Hypothalamus (tissue), 51 donors: ENCODE results near the gene PECR.
"Not testable (repeated sequence)": the region's sequence is repeated elsewhere in the genome, so short reads cannot be mapped to it uniquely, and the experiment has no call there.

ENCODE experiments used
- DNase-seq, 51 donors: peaks; one replicate each; lab custom pipeline; 2025; lab: John Stamatoyannopoulos, UW

The PECR gene

DNA sequence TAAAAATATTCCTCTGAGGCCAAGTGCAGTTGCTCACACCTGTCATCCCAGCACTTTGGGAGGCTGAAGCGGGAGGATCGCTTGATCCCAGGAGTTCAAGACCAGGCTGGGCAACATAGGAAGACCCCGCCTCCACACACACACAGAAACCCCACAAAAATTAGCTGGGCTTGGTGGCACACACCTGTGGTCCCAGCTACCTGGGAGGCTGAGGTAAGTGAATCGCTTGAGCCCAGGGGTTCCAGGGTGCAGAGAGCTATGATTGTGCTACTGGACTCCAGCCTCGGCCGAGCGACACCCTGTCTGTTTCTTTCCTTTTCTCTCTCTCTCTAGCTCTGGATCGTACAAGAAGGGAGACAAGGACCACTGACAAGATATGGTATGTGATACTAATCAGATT, 25.7 kb upstream of the PECR start:
- no peak for DNase-seq

- DNase-seq: peak in 2 of 51 donors; percentile 19 to 23
Observed at GRCh38 chr2:216104691-216105090, 23.1 kb upstream of the PECR start.

- DNase-seq: no peak
Observed at GRCh38 chr2:216103213-216103612, 21.6 kb upstream of the PECR start.

GRCh38 chr2:216101109-216101508, 19.5 kb upstream of the PECR start:
- DNase-seq: no peak

DNA sequence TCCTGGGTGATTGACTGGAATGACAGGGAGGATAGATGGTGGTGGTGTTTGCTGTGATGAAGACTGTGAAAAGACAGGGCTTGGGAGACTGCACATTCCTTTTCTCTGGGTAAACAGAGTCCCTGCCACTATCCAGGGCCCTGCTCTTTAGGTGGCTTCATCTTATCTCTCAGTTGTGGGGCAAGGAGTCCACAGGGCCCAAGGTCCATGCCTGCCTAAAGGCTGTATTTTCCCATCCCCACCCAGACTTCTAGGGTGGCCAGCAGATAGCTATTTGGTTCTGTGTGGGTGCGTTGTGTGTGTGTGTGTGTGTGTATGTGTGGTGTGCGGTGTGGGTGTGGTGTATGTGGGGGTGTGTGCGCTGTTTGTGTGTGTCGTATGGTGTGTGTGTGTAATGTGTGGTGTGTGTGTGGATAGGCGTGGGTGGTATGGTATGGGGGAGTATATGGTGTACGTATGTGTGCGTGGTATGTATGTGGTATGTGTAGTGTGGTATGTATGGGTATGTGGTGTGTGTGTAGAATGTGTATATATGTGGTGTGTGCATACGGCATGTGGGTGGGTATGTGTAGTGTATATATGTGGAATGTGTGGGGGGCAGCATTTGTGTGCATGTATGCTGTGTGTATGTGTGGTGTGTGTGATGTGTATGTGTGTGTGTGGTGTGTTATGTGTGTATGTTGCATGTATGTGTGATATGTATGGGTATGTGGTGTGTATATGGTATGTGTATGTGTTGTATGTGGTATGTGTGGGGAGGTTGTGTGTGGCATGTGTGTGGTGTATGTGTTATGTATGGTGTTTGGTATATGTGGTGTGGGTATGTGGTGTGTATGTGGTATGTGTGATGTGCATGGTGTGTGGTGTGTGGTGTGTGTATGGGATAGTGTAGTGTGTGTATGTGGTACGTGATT, 17.1 kb upstream of the PECR start:
- no peak for DNase-seq

DNA sequence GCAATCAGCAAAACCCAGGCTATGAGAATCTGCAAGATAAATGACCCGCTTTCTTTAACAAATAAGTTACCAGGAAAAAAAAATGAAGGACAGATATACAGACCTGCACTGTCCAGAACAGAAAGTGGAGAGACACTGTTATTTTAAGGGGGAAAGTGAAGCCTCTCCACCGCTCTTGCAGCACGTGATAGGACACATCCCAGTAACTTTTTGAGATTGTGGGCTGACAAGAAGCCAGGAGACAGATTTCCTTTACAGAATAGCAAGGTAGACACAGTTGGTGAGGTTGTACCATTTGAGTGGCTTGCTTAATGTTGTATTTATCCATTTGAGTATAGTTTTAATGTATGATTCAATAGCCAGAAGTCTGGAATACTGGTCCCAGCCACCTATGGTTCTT, 13.1 kb upstream of the PECR start:
- no peak for DNase-seq

GRCh38 chr2:216092646-216093045, 11.0 kb upstream of the PECR start:
- no peak for DNase-seq

DNA sequence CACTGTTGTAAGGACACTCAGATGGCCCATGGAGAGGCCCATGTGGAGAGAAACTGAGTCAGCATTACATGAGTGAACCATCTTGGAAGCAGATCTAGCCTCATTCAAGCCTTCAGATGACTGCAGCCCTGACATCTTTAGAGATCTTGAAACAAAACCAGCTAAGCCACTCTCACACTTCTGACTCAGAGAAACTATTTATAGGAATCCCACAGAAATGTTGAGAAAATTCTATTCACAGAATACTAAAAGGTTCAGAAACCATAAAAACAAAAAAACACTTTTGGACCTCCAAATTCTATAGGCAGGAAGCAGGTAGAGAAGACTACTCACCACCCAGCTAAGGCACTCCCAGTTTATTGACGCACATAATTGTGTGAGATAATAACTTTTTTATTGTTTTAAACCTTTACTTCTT, 8.8 kb upstream of the PECR start:
- DNase-seq: no peak

DNA sequence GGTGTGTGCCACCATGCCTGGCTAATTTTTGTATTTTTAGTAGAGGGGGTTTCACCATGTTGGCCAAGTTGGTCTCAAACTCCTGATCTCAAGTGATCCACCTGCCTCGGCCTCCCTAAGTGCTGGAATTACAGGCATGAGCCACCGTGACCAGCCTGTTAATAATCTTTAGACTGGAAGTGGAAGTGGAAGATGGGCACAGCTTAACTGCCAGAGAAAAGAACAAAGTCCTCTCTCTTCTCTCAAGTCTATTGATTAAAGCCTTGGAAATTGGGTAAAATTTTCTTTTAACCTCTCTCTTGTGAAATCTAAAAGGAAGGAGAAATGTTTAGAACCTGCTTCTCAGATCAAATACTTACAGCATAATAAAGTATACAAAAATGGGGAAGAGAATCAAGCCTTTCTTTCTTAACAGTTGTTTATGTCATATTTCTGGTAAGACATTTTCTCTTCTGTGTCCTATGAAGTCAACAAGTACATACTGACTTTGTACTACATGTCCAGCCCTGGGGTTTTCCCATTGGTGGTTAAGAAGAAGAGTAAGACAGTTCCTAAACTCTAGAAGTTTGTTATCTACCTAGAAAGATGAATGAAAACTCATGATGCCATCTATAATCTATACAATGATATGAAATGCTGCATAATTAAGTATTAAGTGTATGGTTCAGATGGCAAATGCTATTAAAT, 4.7 kb upstream of the PECR start:
- DNase-seq: no peak

DNA sequence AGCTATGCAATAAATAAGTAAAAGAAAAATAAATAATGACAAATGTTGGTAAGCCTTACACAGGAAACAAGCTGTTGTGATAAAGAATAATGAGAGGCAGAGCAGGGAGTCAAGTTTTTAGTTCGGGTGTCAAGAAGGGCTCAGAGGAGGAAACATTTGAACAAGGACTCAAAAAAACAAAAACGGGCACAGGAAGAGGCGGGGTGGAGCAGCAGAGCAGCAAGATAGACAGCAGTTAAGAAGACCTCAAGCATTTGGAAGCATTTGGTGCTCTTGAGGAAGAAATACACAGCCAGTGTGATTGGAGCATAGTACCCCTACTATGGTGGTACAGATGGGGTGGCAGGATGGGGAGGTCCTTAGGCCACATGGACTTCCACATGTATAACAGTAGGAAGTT, 2.9 kb upstream of the PECR start:
- DNase-seq: no peak

- peak in 10 of 51 donors; percentile 2 to 24 (median 12) for DNase-seq
Observed at GRCh38 chr2:216083464-216084281, 2.1 kb upstream of the PECR start.

- DNase-seq: peak in 21 of 51 donors; percentile 1 to 66 (median 20)
Observed at GRCh38 chr2:216082805-216083204, 1.2 kb upstream of the PECR start.

DNA sequence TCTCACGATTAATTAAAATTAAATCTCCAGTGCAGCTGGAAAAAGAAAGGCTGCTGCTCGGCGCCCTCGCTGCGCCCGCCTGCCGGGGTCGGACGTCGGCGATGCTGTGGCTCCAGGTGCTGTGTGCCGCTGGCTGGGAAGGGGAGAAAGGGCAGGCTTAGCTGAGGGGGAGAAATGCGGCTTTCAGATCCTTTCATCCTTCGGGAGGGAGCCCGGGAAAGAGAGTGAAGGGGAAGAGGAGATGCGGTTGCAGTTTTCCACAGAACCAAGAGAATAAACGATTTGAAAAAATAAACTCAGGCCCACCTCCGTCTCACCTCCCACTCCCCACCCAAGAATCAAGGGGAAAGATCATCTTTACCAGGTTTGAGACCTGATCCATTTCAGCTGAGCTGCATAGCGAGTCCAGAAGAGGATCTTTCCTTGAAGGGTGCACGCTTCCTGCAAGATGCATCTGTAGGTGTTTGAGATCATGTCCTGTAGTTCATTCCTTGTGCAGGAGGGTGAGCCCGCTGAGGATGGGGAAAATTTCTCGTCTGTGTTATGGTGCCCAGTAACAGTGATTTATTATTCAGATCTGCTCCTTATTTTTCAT, 605 bp upstream of the PECR start:
- DNase-seq: peak in 11 of 51 donors; percentile 17 to 55 (median 25)

DNA sequence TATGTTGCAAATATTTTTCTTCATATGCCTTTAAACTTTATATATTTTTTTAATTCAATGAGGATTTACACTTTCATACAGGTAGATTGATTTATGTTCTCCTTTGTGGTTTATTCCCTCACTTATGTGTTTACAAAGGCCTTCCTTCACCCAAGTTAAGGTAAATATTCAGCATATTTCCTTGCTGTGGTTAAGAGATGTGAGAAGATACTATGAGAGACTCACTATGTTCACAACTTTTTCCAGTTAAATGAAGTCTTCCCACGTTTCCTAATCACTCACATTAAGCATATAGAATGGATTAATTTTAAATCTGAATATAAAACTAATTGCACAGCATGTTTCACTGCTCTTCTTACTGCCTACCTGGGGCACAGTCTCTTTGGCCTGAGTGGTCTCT, 597 bp downstream of the PECR start:
- no peak for DNase-seq

DNA sequence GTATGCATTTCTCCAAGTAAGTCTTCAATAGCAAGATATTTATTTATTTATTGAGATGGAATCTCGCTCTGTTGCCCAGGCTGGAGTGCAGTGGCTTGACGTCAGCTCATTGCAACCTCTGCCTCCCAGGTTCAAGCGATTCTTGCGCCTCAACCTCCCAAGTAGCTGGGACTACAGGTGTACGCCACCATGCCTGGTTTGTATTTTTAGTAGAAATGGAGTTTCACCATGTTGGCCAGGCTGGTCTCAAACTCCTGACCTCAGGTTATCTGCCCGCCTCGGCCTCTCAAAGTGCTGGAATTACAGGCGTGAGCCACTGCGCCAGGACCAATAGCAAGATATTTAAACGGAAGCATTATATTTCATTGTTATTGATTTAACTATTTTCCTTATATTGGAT, 1.6 kb downstream of the PECR start:
- DNase-seq: not testable (repeated sequence)

GRCh38 chr2:216078776-216079175, 2.8 kb downstream of the PECR start:
- DNase-seq: no peak

- no peak for DNase-seq
Observed at GRCh38 chr2:216075510-216076485, 5.8 kb downstream of the PECR start.

DNA sequence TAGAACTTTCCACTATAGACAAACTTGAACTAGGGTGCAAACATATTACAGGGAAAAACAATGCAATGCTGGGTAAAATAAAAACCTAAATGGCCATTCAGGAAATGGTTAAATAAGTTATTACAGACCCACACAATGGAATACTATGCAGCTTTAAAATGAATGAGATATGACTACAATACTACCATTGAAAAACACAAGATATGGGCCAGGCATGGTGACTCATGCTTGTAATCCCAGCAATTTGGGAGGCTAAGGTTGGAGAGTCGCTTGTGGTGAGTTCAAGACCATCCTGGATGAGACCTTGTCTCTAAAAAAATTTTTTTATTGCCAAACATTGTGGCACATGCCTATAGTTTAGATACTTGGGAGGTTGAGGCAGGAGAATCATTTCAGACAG, 6.8 kb downstream of the PECR start:
- no peak for DNase-seq

GRCh38 chr2:216074380-216074779, 7.2 kb downstream of the PECR start:
- no peak for DNase-seq
